ENCODE results near the gene AGFG1.

Gene AGFG1

GRCh38 chr2:227450311-227450841 lies 21.6 kb upstream of the AGFG1 start:
- peak overlapping the region; percentile 75 for H3K27ac ChIP-seq
- H3K4me3 ChIP-seq (ENCODE audit: low read depth in 1 of 2, low read length in 1 of 2): no peak overlapping the region
- TF ChIP-seq CTCF (IDR thresholded peaks at IDR 0.05): no peak

GRCh38 chr2:227450926-227451654 lies 20.9 kb upstream of the AGFG1 start:
- H3K36me3 ChIP-seq: no peaks in the 10 kb centered on the region
- no peaks in the 10 kb centered on the region for H3K9me3 ChIP-seq
- H3K4me3 ChIP-seq (ENCODE audit: low read depth in 1 of 2, low read length in 1 of 2): peak overlapping the region; percentile 3 to 29
- H3K27me3 ChIP-seq: no peaks in the 10 kb centered on the region
- peak overlapping the region; percentile 75 for H3K27ac ChIP-seq
- peaks cover 85% of the 10 kb centered on the region in 2 experiments for H3K4me1 ChIP-seq (ENCODE audit: control insufficient read depth in 1 of 2, insufficient read depth in 1 of 2, low read depth in 1 of 2, low read length in 1 of 2)
- TF ChIP-seq CTCF (IDR thresholded peaks at IDR 0.05): no peak

More at GRCh38 chr2:227450311-227450841, 21.6 kb upstream of the AGFG1 start:
- no peaks in the 10 kb centered on the region for H3K36me3 ChIP-seq
- peaks cover 78% of the 10 kb centered on the region in 2 experiments for H3K4me1 ChIP-seq (ENCODE audit: control insufficient read depth in 1 of 2, insufficient read depth in 1 of 2, low read depth in 1 of 2, low read length in 1 of 2)
- H3K27me3 ChIP-seq: no peaks in the 10 kb centered on the region
- H3K9me3 ChIP-seq: no peaks in the 10 kb centered on the region

- Histone ChIP-seq H3K4me3 (ENCODE audit: low read depth in 1 of 2, low read length in 1 of 2) (peak overlapping the region; percentile 3 to 29), H3K27ac (peak overlapping the region; percentile 75), H3K27me3 (no peaks in the 10 kb centered on the region), H3K36me3 (no peaks in the 10 kb centered on the region), H3K9me3 (no peaks in the 10 kb centered on the region), H3K4me1 (ENCODE audit: control insufficient read depth in 1 of 2, insufficient read depth in 1 of 2, low read depth in 1 of 2, low read length in 1 of 2) (peaks cover 90 to 91% of the 10 kb centered on the region in 2 experiments)
- no peak for TF ChIP-seq CTCF (IDR thresholded peaks at IDR 0.05)
Measured at GRCh38 chr2:227451655-227451992, 20.3 kb upstream of the AGFG1 start.

GRCh38 chr2:227453810-227454209 lies 18.1 kb upstream of the AGFG1 start:
- Histone ChIP-seq H3K9me3 (no peaks in the 10 kb centered on the region), H3K27ac (peak overlapping the region; percentile 66), H3K27me3 (no peaks in the 10 kb centered on the region), H3K4me3 (ENCODE audit: low read depth in 1 of 2, low read length in 1 of 2) (no peak overlapping the region), H3K4me1 (ENCODE audit: control insufficient read depth in 1 of 2, insufficient read depth in 1 of 2, low read depth in 1 of 2, low read length in 1 of 2) (peaks cover 81 to 82% of the 10 kb centered on the region in 2 experiments), H3K36me3 (no peaks in the 10 kb centered on the region)
- no peak for TF ChIP-seq CTCF (IDR thresholded peaks at IDR 0.05)

GRCh38 chr2:227454323-227454860 lies 17.6 kb upstream of the AGFG1 start:
- Histone ChIP-seq H3K27me3 (no peaks in the 10 kb centered on the region), H3K27ac (peak overlapping the region; percentile 66), H3K9me3 (no peaks in the 10 kb centered on the region), H3K36me3 (no peaks in the 10 kb centered on the region), H3K4me1 (ENCODE audit: control insufficient read depth in 1 of 2, insufficient read depth in 1 of 2, low read depth in 1 of 2, low read length in 1 of 2) (peaks cover 76 to 79% of the 10 kb centered on the region in 2 experiments), H3K4me3 (ENCODE audit: low read depth in 1 of 2, low read length in 1 of 2) (peak overlapping the region in 1 of 2 experiments; percentile 9)
- no peak for TF ChIP-seq CTCF (IDR thresholded peaks at IDR 0.05)

Data from neutrophil (primary cell).